LoVo (cell line): ENCODE data around the gene NOXA1.

Source experiments
- DNase-seq: peaks from one replicate; pipeline ENCODE4 v3.0.0-alpha.2; 2016; ENCODE audit warnings: low spot score

Gene NOXA1

GRCh38 chr9:137454597-137455358 lies 31.6 kb downstream of the NOXA1 start:
- no peak for DNase-seq

- no peak for DNase-seq
Observed at GRCh38 chr9:137455359-137455991, 32.3 kb downstream of the NOXA1 start.

DNA sequence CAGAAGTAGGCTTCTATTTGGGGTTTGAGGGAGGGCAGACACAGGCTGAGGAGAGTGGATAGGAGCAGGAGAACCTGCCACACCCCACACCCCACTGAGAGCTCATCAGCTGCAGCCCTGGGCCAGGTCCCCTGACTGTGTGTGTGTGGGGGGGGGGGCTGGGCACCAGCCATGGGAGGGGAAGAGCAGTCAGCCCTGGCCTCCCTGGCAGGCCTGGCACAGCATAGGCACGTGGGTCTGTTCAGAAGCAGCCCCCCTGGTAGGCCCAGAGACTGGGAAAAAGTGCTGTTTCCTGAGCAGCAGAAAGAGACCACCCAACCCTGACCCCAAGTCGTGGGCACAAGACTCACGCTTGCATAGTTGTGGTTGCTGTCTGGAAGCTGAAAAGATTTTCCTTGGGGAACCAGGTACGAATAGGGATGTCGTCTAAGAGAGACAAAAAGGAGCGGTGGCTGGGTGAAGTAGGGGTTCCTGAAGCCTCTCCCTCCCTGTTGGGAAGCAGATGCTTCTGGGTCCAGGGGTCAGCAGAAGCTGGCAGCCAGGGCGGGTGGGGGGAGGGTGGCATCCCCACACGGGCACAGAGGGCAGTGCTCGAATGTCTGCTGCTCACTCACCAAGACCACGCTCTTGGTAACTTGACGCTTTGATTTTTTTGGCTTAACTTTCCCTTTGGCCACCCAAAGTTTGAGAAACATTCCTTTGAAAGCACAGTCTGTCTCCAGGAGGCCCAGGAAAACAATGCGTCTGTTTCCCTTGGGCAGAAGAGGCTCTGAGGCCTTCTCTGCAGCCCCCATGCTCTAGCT lies 33.1 kb downstream of the NOXA1 start:
- DNase-seq = no peak

DNA sequence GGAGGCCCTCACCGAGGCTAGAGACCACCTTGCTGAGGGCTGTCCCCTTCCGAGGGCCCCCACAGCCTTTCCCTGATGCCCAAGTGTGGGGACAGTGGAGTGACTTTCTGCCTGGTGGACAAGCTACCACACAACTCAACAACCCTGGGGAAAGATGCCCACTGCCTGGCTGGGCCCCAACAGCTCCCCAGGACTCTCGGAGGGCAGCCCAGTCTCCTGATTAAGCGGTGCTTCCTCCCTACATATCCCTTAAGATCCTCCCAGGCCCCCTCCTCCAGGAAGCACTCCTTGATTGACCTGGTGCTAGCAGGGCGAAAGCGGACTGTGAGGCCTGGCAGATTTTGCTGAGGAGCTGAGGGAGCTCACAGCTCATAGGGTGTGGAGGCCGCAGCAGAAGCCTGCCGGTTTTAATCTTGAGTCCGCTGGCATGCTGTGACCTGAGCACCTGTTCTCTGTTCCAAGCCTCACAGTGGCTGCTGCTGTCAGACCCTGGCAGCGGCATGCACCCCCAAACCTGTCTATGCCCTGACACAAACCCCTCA lies 33.7 kb downstream of the NOXA1 start:
- DNase-seq = no peak

DNA sequence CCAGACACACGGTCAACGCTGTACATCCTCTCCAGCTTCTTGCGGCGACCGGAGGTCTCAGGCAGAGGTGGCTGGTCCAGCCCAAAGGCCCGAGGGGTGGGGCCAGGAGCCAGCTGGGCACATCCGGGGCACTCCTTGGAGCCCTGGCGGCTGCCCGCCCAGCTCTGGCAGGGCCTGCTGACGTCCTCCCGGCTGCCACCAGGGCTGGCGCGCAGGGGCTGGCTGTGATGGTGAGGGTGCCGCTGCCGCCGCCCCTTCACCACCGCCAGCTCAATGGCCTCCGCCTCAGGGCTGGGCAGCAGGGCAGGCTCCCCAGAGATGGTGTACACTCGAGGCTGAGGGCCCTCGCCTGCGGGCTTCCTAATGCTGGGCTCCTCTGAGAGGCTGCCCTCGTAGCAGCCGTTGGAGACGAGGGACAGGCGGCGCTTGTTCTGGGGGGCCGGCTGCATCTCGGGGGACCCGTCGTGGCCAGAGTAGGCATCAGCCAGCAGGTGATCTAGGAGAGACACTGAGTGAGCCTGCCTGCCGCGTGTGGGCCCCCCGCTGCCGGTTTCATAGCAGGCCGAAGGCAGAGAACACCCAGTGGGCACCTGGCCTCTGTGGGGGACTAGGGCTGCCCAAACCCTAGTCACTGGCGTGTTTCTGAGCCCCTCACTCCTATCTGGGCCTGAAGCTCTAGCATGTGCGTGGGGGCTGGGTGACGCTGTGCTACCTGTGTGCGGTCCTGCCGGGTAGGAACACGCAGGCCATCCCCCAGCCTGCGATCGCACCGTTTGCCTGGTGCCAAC lies 34.4 kb downstream of the NOXA1 start:
- DNase-seq = no peak

GRCh38 chr9:137458194-137459151 lies 35.3 kb downstream of the NOXA1 start:
- no peak for DNase-seq

GRCh38 chr9:137459152-137459600 lies 36.0 kb downstream of the NOXA1 start, which contains the start of gene NSMF:
Gene NSMF (minus strand): TSS chr9:137459334. CDS start chr9:137459102, 232 bp downstream.
- peak; percentile 97 for DNase-seq

GRCh38 chr9:137459601-137460362 lies 36.6 kb downstream of the NOXA1 start:
- DNase-seq = no peak

- DNase-seq = no peak
Observed at GRCh38 chr9:137460363-137461315, 37.4 kb downstream of the NOXA1 start.

- DNase-seq = no peak
Observed at GRCh38 chr9:137461316-137461662, 38.1 kb downstream of the NOXA1 start.

GRCh38 chr9:137461663-137462395 lies 38.6 kb downstream of the NOXA1 start:
- no peak for DNase-seq

DNA sequence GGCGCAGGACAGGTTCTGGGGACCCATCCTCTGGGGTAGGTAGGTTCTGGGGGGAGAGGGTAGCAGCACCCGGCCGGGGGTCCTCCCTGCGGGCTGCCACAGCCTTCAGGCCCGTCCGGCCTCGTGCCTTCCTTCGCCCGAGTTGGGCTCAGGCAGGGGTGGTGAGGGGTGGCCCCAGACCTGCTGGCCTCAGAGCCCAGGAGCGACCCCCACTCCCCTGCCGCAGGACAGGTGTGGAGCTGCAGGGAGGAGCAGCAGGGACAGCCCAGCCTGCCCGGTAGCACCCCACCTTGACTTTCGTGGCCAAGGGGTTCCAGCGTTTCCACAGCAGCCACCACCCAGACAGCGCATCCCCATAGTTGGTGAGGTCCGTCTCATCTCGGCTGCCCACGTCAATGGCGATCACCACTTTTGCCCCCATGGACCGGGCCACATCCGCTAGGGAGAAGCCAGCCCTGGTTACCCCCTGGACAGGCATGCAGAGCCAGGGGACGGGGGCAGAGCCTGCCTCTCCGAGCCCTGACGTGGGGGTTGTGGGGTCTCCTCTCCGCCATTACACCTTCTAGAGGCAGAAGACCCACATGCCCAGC lies 39.3 kb downstream of the NOXA1 start:
- DNase-seq = no peak

GRCh38 chr9:137462986-137463930 lies 40.1 kb downstream of the NOXA1 start:
- no peak for DNase-seq

DNA sequence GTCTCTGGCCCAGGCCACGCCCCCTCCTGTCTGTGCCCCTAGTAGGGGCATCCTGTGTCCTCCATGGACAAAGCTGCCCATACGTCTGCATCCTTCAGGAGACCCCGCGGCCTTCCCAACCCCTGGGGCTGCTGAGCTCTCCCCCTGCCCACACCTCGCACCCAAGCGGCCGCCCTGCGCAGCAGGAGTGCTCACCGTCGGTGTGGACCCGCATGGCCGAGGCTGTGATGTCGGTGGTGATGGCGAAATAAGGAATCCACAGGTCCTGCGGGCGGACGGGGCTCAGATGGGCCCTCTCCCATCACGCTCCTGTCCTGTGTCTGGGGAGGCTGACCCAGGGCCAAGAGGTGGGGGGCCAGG lies 40.7 kb downstream of the NOXA1 start:
- DNase-seq = no peak

- DNase-seq = no peak
Observed at GRCh38 chr9:137464291-137464999, 41.3 kb downstream of the NOXA1 start.
